ENCODE measurements around the gene EPHA8. TPM values are rescaled to one million over a fixed set of nuclear protein-coding genes. Genes with fewer than 3 reads are reported as not detected.

EPHA8 gene
- total RNA-seq, 1 donor from 2014 or later = 0.94 TPM

DNA sequence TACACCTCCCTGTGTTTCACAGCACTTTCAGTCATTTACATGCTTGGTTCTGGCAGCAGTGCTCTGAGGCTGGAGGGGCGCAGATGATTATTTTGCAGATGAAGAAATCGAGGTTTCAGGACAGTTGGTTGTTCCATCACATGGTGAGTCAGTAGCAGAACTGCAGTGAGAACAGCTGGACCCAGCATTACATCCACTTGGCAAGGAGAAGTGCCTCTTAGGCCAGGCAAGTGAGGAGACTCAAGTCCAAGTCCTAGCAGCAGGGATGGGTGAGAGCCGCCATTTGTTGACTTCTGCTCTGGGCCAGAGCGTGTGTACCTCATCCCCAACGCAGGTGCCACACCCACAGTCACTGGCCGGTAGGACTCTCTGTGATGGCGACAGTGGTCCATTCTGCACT lies 26.8 kb upstream of the EPHA8 start:
- DNase-seq = no peak

DNA sequence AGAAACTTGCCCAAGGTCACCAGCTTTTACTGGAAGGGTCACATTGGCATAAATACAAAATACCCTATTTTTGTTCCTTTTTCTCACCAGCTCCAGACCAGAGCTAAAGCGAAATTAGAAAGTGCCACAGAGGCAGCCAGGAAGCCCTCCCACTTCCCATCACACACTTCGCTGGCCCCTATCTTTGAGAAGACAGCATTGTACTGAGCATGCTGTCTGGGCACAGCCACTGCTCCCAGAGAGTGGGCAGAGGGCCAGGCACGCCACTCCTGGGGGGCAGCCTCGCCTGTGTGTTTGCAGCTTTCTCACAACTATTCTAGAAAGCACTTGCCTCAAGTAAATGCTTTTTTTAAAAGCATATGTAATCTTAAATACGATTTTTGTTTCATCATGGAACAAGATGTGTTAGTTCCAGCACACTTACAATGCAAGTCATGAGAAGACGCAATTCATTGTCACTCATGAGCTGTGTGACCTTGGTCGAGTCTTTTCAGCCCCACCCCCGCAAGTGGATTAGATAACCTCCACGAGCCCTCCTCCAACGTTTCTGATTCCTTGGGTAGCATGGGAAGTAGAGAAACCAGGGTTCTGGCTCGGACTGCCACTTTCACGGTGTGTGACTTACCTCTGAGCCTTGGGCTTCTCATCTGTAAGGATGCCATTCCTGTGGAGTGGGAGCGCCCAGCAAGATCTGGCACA lies 25.7 kb upstream of the EPHA8 start:
- no peak for DNase-seq

DNA sequence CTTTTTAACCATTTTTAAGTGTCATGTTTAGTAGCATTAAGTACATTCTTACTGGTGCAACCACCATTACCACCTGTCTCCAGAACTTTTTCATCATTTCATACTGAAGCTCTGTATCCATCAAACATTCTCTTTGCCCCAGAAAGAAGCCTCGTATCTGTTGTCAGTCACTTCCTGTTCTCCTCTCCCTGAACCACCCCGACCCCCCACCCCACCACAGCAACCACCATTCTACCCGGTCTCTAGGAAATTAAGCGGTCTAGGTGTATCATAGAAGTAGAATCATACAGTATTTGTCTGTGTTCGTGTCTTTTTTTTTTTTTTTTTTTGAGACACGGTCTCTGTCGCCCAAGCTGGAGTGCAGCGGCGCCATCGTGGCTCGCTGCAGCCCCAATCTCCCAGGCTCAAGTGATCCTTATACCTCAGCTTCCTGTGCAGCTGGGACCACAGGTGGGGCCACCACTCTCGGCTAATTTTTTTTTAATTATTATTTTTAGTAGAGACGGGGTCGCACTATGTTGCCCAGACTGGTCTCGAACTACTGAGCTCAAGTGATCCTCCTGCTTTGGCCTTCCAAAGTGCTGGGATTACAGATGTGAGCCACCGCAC lies 23.7 kb upstream of the EPHA8 start:
- no peak for DNase-seq

DNA sequence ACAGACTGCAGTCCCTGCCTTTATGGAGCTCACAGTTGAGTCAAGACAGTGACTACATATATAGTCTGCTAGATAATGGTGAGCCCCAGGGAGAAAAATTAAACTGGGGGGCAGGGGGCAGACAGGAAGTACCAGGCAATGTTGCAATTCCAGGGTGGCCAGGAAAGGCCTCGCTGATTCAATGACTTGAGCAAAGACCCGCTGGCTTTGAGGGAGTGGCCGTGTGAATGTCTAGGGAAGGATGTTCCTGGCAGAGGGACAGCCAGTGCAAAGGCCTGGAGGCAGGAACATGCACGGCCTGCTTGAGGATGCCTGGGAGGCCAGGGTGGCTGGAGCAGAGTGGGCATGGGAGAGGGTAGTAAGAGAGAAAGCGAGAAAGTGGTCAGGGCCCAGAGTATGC lies 23.0 kb upstream of the EPHA8 start:
- no peak for DNase-seq

DNA sequence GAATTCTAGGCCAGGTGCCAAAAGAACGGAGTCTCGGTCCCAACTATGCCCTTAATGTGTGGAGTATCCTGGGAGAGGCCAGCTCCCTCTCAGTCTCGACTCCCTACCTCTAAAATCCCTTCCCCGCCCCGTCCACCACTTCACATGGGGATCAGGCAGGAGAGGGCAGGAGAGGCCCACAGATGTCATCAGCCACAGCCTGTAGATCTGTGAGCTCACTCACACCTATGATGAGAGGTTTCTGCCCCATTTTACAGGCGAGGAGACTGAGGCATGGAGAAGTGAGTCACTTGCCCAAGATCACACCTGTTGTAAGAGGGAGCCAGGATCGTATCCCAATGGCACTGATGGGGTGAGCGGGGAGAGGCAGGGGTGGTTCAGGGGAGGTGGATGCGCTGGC lies 20.4 kb upstream of the EPHA8 start:
- no peak for DNase-seq

DNA sequence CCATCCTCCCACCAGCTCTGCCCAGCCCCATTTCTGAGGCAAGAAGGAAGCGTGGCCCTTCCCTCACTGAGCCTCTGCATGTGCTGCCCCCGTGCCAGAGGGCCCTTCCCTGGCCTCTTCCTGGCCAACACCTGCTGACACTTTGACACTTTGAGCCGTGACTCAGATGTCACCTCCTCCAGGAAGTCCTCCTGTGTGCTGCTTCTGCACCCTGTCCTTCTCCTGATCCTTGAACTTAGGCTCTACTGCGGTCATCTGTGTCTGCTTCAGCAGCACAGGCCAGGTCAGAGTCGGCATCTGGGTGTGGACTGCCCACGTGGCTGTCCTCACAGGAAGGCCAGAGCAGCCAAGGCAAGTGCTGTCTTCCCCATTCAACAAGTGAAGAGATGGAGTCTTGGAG lies 19.6 kb upstream of the EPHA8 start:
- DNase-seq = no peak

DNA sequence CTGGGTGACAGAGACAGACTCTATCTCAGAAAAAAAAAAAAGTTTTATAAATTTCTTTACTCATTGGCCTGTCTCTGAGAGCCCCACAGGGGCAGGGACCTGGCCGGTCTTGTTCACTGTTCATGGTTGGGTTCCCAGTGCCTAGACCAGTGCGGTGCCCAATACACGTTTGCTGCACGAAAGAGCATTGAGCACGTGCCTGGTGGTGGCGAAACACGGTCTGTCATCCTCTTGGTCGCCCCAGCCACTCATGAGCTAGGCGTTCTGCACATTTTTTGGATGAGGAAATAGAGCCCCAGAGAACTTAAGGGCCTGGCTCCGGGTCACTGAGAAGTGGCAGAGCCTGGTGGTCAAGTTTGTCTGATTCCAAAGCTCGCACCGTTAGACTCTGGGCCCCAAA lies 18.7 kb upstream of the EPHA8 start:
- DNase-seq = no peak

DNA sequence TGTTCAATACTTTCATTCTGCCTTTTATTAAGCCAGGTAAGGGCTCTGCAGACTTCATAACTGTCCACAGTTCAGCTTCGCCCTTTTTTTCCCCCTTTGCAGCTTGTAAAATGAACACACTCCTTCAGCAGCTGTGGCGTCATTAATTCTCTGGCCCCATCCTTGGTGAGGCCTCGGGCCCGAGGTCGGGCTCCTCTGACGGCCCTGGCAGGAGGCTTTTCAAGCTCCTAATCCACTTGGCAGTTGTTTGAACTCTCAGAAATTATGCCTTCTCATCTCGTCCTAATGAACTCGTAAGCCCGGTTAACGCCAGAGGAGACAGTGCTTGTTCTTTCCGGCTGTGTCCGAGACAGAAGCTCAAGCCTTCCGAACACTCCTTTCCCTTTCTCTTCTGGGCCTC lies 18.1 kb upstream of the EPHA8 start:
- DNase-seq = no peak

DNA sequence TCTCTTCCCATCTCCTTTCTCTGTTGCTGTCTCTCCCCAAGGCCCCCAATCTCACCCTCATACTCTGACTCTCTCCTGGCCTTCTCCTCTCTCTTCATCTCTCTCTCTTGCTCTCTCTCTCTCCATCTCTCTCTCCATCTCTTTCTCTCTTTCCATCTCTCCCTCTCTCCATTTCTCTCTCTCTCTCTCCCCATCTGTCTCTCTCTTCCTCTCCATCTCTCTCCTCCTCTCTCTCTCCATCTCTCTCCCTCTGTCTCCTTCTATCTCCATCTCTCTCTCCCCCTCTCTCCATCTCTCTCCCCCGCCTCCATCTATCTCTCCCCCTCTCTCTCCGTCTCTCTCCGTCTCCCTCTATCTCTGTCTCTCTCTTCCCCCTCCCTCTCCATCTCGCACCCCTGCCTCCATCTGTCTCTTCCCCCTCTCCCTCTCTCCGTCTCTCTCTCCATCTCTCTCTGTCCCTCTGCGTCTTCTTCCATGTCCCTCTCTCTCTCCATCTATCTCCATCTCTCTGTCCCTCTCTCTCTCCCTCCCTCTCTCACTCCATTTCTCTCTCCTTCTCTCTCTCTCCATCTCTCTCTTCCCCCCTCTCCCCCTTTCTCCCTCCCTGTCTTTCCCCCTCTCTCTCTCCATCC lies 16.0 kb upstream of the EPHA8 start:
- DNase-seq = no peak

DNA sequence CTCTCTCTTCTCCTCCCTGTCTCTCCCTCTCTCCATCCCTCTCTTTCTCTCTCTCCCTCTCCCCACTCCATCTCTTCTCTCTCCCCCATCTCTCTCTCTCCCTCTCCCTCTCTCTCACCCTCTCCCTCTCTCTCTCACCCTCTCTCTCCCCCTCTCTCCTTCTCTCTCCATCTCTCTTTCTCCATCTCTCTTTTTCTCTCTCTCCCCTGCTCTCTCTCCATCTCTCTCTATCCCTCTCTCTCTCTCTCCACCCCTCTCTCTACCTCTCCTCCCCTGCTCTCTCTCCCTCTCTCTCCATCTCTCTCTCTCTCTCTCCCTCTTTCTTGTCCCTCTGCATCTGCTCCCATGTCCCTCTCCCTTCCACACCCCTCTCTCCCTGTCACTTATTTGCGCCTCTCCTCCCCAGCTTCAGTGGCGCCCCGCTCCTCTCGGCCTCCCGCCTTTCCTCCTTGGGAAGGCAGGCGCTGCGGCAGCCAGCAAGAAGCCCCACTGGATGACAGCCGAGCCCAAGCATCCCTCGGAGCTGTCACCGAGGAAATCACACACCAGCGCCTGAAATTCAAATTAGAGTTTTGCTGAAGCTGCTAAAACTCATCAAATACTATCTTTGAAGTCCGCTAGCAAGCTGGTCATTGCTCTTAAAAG lies 15.3 kb upstream of the EPHA8 start:
- no peak for DNase-seq

DNA sequence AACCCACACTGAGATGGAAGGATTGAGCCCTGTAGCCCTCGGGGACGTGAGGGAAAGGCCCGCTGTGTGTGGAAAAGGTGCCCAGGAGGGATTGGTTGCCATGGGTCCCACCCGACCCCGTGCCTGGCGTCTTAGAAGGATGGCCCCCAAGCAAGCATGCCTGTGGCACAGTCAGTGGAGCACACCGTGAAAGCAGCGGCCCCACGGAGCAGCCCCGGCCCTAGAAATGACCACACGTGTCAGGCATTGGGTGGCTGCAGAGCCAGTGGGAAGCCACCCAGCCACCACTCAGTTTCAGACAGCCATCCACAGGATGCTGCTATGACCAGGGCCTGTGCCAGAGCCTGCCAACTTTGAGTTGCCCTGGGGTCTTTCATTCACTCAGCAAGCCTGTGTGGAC lies 13.3 kb upstream of the EPHA8 start:
- DNase-seq = no peak

DNA sequence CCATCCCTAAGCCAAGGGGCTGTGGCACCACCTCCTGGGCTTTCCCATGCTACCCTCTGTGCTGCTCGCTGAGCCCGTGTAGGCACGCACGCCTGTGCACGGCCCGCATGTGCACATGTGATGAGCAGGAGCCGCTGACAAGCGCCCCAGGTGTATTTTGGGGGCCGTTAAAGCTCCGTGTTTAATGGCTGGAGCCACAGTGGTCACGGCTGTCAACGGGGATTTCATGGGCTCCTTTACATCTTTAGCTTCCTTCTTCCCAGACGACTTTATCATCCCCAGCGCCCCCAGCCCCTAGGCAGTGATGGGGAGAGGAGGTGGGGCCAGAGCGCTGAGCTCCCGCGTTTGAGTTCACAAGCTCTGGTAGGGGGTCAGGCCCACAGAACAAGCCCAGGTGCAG lies 11.7 kb upstream of the EPHA8 start:
- DNase-seq = no peak

DNA sequence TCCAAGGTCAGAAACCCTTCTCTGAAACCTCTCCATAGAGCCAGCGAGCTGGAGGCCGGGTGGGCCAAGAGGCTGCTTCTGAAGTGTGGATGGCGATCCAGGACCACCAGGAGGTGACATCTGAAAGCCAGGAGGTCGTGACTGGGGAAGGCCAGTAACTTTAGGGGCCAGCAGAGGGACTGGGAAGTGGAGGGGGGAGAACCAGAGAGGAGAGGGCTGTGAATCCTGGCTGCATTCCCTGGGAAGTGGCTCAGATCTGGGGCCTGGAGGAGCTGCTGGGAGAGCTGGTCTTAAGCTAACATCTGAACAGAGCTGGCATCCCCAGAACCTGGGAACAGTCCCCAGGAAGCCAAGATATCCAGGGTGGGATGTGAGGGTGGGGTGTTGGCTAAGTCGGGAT lies 11.3 kb upstream of the EPHA8 start:
- DNase-seq = no peak

DNA sequence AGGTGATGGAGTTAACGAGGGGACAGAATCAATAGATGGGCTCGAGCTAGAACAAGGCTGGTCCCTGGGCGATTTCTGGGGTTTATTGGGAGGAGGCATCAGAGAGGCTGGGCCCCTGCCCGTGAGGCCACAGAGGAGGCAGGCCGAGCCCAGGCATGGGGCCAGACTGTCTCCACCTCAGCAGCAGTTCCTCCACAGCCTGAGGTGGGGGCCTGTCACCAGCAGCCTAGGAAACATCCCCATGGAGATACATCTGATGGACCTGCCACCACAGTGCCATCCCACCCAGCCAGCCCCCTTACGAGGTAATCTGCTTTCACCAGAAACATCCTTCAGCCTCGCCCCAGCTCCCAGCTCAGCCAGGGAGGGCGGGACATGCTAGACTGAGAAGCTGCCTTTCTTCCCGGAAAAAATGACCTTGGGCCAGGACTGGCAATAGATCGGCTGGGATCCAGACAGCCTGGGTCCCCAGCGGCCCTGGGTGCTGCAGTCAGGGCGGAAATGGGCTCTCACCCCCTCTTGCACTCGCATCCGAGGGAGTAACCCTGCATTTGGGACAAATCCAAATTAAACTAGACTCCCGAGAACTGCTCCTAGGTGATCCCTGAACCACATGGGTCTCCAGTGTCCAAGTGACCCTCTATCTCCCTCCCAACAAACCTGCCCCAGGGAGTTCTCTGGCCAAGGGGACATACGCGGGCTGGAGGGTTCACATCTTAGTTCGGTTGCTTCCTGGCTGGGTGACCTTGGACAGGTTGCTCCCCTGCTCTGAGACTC lies 10.0 kb upstream of the EPHA8 start:
- no peak for DNase-seq

DNA sequence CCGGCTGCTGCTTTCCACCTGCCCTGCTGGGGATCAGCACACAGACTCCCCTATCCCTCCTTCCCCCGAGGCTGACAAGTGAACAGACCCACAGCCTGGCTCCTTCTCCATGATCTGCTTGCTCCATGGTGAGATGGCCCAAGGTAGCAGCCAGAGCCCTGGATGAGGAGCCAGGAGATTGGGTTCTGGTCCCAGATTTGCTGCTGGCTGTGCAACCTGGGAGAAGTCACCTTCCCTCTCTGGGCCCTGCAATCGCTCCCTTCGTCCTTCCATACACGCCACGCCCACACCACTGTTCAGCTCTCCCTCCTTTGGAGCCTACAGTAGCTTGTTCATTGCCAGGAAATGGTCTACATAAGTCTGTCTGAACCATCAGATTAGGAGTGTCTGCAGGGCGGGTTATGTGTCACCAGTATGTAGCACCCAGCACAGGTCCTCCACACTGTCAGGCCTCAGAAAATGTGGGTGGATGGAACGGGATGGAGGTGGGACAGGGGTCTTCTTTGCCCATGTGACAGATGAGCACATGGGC lies 9.2 kb upstream of the EPHA8 start:
- DNase-seq = no peak

DNA sequence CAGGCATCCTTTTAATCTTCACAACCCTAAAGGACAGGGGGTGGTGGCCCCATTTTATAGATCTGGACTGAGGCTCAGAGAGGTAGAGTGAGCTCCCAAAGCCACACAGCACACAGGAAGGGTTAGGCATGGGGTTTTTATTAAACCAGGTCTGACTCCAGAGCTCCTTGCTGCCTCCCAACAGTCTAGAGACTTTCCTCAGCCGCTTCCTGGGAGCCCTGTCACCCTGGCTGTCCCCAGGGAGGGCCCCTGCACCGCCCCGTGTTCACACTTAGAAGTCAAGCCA lies 8.0 kb upstream of the EPHA8 start:
- no peak for DNase-seq

DNA sequence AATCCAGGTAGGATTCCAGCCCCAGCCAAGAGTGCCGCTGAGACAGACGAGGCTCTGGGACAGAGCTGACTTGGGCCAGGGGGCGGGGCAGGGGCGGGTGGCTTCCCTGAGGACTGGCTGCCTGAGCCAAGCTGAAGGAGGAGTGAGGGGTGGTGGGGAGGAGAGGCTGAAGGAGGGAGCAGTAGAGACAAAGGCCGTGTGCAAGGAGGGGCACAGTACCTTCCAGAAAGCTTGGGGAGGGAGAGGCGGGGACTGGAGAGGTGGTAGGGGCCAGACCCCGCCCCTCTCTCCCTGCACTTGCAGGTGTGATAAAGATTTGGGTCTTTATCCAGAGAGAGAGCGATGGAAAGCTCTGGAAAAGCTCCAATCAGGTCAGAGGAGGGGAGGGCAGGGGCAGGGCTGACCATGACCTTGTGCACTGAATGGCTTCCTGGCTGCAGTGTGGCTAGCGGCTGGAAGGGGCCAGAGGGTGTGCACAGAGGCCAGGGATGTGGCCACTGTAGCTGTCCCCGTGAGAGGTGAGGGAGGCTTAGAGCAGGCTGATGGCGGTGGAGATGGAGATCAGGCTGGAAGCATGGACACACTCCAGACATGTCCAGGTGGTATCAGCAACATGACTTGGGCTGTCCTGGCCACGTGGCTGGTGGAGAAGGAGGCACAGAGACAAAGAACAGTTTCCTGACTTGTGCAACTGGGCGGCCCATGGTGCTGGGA lies 6.7 kb upstream of the EPHA8 start:
- DNase-seq = no peak

DNA sequence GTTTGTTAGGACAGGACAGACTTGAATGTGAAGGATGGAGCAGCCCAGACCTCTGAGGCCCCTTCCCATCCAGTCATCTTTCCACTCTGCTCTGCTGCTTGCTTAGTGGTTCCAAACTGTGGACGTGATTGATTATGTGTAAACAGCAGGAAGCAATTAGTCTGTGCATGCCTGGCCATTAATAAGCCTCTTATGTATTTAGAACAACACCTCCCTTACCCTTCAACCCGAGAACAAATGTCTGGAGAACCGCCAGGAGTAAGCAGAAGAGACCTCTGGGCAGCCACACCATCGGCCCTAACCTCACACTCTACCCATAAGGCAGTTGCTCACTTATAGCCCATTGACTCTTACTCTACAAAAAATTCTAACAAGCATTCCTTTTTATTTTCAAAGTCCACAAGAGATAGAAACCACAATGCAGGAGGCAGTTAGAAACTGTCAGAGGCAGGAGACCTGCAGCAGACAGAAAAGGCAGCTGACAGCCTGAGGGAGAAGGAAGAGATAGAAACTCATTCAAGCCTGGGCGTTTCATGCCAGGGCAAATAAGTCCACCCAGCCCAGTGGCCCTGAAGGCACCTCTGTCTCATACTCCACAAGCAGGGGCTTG lies 5.8 kb upstream of the EPHA8 start:
- no peak for DNase-seq

DNA sequence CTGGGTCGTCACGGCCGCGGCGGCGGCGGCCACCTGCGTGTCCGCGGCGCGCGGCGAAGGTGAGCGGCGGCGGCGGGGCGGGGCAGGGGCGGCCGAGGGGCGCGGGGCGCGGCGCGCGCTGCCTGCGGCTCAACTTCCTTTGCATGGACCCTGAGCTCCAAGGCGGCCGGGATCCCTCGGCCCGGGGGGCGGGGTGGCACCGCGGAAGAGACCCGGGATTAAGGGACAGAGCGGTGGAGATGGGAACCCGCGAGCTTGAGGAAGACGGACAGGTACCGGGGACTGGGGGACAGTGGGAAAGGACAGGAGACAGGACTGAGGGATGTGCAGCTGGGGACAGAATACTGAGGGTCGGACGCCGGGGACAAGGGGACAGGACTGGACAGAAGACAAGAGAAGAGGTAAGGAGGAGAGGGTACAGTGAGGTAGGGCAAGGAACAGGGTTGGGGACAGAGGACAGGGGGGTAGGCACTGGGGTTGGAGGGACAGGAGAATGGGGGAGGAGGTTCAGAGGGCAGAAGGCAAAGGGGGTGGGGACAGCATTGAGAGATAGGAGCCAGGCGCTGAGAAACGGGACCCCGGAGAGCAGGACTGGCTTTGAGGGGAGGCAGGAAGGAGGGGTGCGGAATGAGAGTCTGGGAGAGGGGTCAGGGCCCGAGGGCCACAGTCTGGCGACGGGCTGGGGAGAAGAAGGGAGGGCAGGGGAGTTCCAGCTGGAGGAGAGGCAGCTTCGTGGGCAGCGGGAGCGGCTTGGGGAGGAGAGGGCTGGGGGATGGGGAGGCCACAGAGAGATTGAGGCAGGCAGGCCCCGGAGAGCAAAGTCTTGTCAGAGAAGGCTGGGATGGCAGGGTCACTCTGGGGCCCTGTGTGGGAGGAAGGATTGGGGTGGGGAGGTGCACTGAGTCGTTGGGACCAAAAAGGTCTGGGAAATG lies 648 bp downstream of the EPHA8 start:
- no peak for DNase-seq

DNA sequence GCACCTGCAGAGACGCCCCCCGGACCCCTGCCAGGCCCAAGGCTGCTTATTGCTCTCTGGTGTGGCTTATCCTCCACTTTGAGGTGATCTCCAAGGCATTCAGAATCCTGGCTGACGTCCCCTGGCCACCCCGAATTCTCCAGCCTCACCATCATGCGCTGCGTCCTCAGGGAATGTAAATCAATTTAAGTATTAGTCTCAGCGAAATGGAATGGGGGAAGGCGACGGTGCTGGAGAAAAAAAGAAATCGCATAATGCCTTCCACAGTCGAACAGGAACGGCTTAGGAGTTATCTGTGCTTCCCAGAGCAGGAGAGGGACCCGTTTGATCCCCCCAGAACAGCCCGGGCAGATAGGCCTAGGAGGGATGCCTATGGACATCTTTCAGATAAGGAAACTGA lies 2.9 kb downstream of the EPHA8 start:
- no peak for DNase-seq

DNA sequence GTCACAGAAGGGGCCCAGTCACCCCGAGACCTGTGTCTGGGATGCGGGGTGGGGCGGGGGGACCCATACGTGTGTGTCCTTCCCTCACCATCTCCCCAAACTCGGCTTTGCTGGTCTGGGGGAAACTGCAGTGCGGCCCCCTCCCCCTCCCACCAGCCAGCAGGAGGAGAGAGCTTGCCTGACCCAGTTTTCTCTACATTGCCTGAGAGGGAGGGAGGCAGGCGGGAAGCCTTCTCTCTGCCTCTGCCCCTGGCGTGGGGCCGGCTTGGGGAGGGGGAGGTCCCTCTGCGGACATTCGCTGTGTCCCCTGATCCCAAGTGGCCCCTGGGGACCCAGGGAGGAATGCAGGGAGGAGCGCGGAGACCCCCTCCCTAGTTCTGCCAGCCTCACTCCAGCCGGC lies 3.9 kb downstream of the EPHA8 start:
- no peak for DNase-seq

Data from occipital lobe (tissue), 2 donors.